ENCODE results near the gene SASH3.

The SASH3 gene

DNA sequence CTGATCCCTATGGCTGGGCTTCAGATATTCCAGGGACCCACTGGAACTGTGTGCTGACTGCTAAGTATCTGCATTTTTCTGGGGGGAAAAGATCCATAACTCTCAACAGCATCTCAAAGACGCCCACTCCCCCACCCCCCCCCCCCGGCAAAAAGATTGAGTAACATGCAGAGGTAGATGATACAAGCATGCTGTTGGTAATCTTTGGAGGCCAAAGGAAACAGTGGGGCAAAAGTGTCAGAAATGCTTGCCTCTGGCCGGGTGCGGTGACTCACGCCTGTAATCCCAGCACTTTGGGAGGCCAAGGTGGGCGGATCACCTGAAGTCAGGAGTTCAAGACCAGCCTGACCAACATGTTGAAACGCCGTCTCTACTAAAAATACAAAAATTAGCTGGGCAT lies 28.8 kb upstream of the SASH3 start:
- H2BK12ac ChIP-seq (ENCODE audit: low read length), result no peak overlapping the region
- H3K4me1 ChIP-seq (ENCODE audit: control insufficient read depth in 2 of 2, insufficient read depth in 1 of 2, low read depth in 1 of 2, low read length in 2 of 2), result peaks cover 0 to 2% of the 10 kb centered on the region in 2 donors
- no peak overlapping the region for H2AK5ac ChIP-seq (ENCODE audit: low read depth, low read length)
- H3K79me1 ChIP-seq (ENCODE audit: low read depth, low read length), result no peaks in the 10 kb centered on the region
- H3K14ac ChIP-seq (ENCODE audit: low read length), result no peak overlapping the region
- H3K27ac ChIP-seq (replicated peaks; ENCODE audit: low read length), result no peak overlapping the region
- no peak overlapping the region for H3K18ac ChIP-seq (ENCODE audit: low read length)
- no peak overlapping the region for H3K9ac ChIP-seq (ENCODE audit: low read depth, low read length, poor library complexity)
- H2BK120ac ChIP-seq (ENCODE audit: low read depth, low read length), result no peak overlapping the region
- DNase-seq (ENCODE audit: low spot score), result no peak
- H3K23ac ChIP-seq (ENCODE audit: low read depth, low read length, poor library complexity), result no peak overlapping the region
- no CpG with 5 or more reads among the region's 8 CpGs for WGBS, 2 donors (ENCODE audit: extremely low coverage in 2 of 2, insufficient read length in 2 of 2, insufficient replicate concordance in 1 of 2)
- no peaks in the 10 kb centered on the region for H3K9me3 ChIP-seq (replicated peaks in 1 of 2; ENCODE audit: control insufficient read depth in 2 of 2, insufficient read depth in 1 of 2, low read depth in 1 of 2, low read length in 2 of 2)
- H2AFZ ChIP-seq (ENCODE audit: low read length), result no peak overlapping the region
- no peak overlapping the region for H2BK5ac ChIP-seq (ENCODE audit: low read length)
- H3K4me3 ChIP-seq (ENCODE audit: low read length in 2 of 2), result no peak overlapping the region
- H4K91ac ChIP-seq (ENCODE audit: low read depth, low read length, poor library complexity), result no peak overlapping the region
- no peak overlapping the region for H3K4me2 ChIP-seq (ENCODE audit: insufficient read depth, low read length, poor library complexity, severe bottlenecking)
- no peak overlapping the region for H2BK15ac ChIP-seq (ENCODE audit: low read length)
- H4K8ac ChIP-seq (ENCODE audit: low read depth, low read length), result no peak overlapping the region
- H3K36me3 ChIP-seq (replicated peaks in 1 of 2; ENCODE audit: control insufficient read depth in 2 of 2, insufficient read depth in 2 of 2, low read length in 2 of 2), result no peaks in the 10 kb centered on the region
- no peaks in the 10 kb centered on the region for H3K27me3 ChIP-seq (ENCODE audit: control insufficient read depth in 3 of 3, insufficient read depth in 3 of 3, low read depth in 1 of 3, low read length in 3 of 3)
- no peak overlapping the region for H3K4ac ChIP-seq (ENCODE audit: low read length)

DNA sequence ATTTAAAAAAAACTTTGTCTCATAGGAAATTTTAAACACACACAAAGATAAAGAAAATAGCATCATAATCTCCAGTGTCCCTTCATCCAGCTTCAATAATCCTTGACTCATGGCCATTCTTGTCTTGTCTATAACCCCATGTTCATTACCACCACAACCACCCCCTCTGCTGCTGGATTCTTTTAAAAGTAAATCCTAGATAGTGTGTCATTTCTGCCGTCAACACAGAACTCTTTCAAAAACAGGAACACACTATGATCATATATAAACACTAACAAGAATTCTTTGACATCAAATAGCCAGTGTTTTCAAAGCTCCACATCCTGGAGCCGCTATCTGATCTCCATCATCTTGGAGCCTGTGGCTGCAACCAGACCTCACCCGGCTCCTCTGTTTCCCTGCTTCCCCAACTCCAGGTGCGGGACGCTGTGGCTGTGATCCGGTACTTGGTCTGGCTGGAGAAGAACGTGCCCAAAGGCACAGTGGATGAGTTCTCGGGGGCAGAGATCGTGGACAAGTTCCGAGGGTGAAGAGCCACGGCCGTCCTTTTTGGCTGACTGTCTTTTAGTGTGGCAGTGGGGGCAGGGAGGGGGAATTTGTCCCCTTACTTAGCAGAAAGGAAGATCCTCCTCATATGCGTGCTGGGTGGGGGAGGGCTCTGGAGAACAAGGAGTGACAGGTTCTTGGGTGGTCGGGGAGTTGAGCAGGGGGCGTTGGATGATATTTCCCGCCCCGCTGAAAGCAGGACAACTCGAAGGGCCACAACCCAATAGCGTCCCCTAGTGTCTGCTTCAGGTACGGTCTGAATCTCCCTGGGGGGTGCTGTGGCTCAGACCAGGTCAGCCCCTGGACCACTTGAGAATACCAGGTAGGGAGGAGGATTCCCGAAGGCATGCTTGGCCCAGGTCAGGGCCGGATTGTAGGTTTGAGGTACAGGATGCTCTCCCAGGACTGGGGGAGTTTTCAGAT lies 25.4 kb upstream of the SASH3 start:
- Histone ChIP-seq H4K91ac (ENCODE audit: low read depth, low read length, poor library complexity) (no peak overlapping the region), H3K4me2 (ENCODE audit: insufficient read depth, low read length, poor library complexity, severe bottlenecking) (no peak overlapping the region), H3K79me1 (ENCODE audit: low read depth, low read length) (no peaks in the 10 kb centered on the region), H3K4me3 (ENCODE audit: low read length in 2 of 2) (no peak overlapping the region), H3K23ac (ENCODE audit: low read depth, low read length, poor library complexity) (no peak overlapping the region), H2BK12ac (ENCODE audit: low read length) (no peak overlapping the region), H3K9me3 (replicated peaks in 1 of 2; ENCODE audit: control insufficient read depth in 2 of 2, insufficient read depth in 1 of 2, low read depth in 1 of 2, low read length in 2 of 2) (no peaks in the 10 kb centered on the region), H3K36me3 (replicated peaks in 1 of 2; ENCODE audit: control insufficient read depth in 2 of 2, insufficient read depth in 2 of 2, low read length in 2 of 2) (no peaks in the 10 kb centered on the region), H3K4me1 (ENCODE audit: control insufficient read depth in 2 of 2, insufficient read depth in 1 of 2, low read depth in 1 of 2, low read length in 2 of 2) (peaks cover 0 to under 1% of the 10 kb centered on the region in 2 donors), H2AK5ac (ENCODE audit: low read depth, low read length) (no peak overlapping the region), H3K18ac (ENCODE audit: low read length) (peak overlapping the region; percentile 38), H3K4ac (ENCODE audit: low read length) (no peak overlapping the region), H2BK120ac (ENCODE audit: low read depth, low read length) (no peak overlapping the region), H3K14ac (ENCODE audit: low read length) (no peak overlapping the region), H4K8ac (ENCODE audit: low read depth, low read length) (no peak overlapping the region), H2AFZ (ENCODE audit: low read length) (peak overlapping the region; percentile 17), H3K9ac (ENCODE audit: low read depth, low read length, poor library complexity) (no peak overlapping the region), H3K27me3 (ENCODE audit: control insufficient read depth in 3 of 3, insufficient read depth in 3 of 3, low read depth in 1 of 3, low read length in 3 of 3) (no peaks in the 10 kb centered on the region), H2BK15ac (ENCODE audit: low read length) (no peak overlapping the region), H3K27ac (replicated peaks; ENCODE audit: low read length) (no peak overlapping the region), H2BK5ac (ENCODE audit: low read length) (no peak overlapping the region)
- no CpG with 5 or more reads among the region's 22 CpGs for WGBS, 2 donors (ENCODE audit: extremely low coverage in 2 of 2, insufficient read length in 2 of 2, insufficient replicate concordance in 1 of 2)
- peak; percentile 21 for DNase-seq (ENCODE audit: low spot score)

DNA sequence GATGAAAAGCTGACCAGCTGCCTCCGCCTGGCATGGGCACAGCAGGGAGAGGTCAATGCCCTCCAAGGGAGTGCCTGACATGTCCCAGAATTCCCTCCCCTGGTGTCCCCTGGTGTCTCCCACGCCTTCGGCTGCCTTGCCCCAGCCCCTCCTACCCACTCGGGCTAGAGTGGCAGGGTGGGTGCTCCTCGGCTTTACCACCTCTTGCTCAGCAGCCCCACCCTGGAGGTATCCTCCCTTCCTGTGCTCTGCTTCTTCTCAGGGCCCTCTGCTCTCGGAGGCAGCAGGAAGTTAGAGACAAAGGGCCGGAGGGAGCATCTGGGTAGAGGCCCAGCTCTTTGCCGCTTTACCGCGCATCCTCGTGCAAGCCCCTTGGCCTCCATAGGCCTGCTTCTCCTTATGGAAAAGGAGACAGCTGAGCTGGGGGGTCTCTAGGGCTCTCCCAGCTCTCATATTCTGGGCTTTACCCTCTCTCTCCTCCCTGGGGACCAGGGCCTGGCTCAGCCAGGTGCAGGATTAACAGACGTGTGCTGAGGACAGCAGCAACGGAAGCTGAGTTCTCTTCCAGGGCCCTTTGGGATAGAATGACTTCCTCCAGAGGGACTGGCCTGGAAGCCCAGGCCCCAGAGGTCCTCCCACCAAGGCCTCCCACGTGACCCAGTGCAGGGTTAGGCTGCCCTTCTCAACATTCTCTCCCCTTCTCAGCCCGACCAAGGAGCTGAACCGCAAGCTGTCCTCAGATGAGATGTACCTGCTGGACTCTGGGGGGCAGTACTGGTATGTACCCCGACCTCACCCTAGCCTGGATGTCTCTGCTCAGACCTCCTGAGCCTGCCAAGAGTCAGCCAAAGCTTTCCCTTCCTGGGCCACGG lies 23.7 kb upstream of the SASH3 start:
- Histone ChIP-seq H3K36me3 (replicated peaks in 1 of 2; ENCODE audit: control insufficient read depth in 2 of 2, insufficient read depth in 2 of 2, low read length in 2 of 2) (no peaks in the 10 kb centered on the region), H3K4me3 (ENCODE audit: low read length in 2 of 2) (no peak overlapping the region), H3K27me3 (ENCODE audit: control insufficient read depth in 3 of 3, insufficient read depth in 3 of 3, low read depth in 1 of 3, low read length in 3 of 3) (peaks cover 0 to 3% (median 0%) of the 10 kb centered on the region in 3 experiments), H3K9ac (ENCODE audit: low read depth, low read length, poor library complexity) (no peak overlapping the region), H3K14ac (ENCODE audit: low read length) (no peak overlapping the region), H3K79me1 (ENCODE audit: low read depth, low read length) (no peaks in the 10 kb centered on the region), H2BK120ac (ENCODE audit: low read depth, low read length) (no peak overlapping the region), H3K4ac (ENCODE audit: low read length) (no peak overlapping the region), H4K8ac (ENCODE audit: low read depth, low read length) (peak overlapping the region; percentile 65), H2BK5ac (ENCODE audit: low read length) (no peak overlapping the region), H3K23ac (ENCODE audit: low read depth, low read length, poor library complexity) (no peak overlapping the region), H4K91ac (ENCODE audit: low read depth, low read length, poor library complexity) (no peak overlapping the region), H3K4me1 (ENCODE audit: control insufficient read depth in 2 of 2, insufficient read depth in 1 of 2, low read depth in 1 of 2, low read length in 2 of 2) (peaks cover 2 to 3% of the 10 kb centered on the region in 2 donors), H3K27ac (replicated peaks; ENCODE audit: low read length) (no peak overlapping the region), H2AK5ac (ENCODE audit: low read depth, low read length) (peak overlapping the region; percentile 88), H2AFZ (ENCODE audit: low read length) (peak overlapping the region; percentile 77), H3K18ac (ENCODE audit: low read length) (peak overlapping the region; percentile 38), H3K4me2 (ENCODE audit: insufficient read depth, low read length, poor library complexity, severe bottlenecking) (no peak overlapping the region), H3K9me3 (replicated peaks in 1 of 2; ENCODE audit: control insufficient read depth in 2 of 2, insufficient read depth in 1 of 2, low read depth in 1 of 2, low read length in 2 of 2) (no peaks in the 10 kb centered on the region), H2BK15ac (ENCODE audit: low read length) (no peak overlapping the region), H2BK12ac (ENCODE audit: low read length) (peak overlapping the region; percentile 22)
- DNase-seq (ENCODE audit: low spot score), result no peak
- WGBS, 2 donors (ENCODE audit: extremely low coverage in 2 of 2, insufficient read length in 2 of 2, insufficient replicate concordance in 1 of 2), result no CpG with 5 or more reads among the region's 18 CpGs

Measured in neuronal stem cell (in vitro differentiated cells).